SU-DHL-6 (cell line): Measurements from ENCODE around the gene CHIT1.
"Not testable (repeated sequence)": the region's sequence is repeated elsewhere in the genome, so short reads cannot be mapped to it uniquely, and the experiment has no call there.

Source experiments
- H2AFZ ChIP-seq: fragments of 200-600 bp; sonication (generic); 2 replicates; pipeline ENCODE4 v1.6.1; 2014; ENCODE audit warnings: low read depth, mild to moderate bottlenecking, moderate library complexity, mixed read lengths, antibody characterized with exemption, low read length; ENCODE audit not compliant: severe bottlenecking
- H3F3A ChIP-seq: fragments of 200-600 bp; shearing (Covaris generic); 2 replicates; pipeline ENCODE4 v1.6.0; 2016; ENCODE audit warnings: antibody characterized with exemption, mild to moderate bottlenecking; ENCODE audit not compliant: insufficient read depth
- H3K27ac ChIP-seq: fragments of 200-600 bp; sonication (generic); 2 replicates; pipeline ENCODE4 v1.5.1; 2016; ENCODE audit warnings: low read depth, mild to moderate bottlenecking, low read length, moderate library complexity, mixed read lengths
- H3K27me3 ChIP-seq: fragments of 200-600 bp; sonication (generic), shearing (Covaris generic); 2 replicates; pipeline ENCODE4 v1.6.0; 2014; ENCODE audit warnings: mild to moderate bottlenecking, low read length
- H3K36me3 ChIP-seq: fragments of 200-600 bp; sonication (generic); 2 replicates; pipeline ENCODE4 v1.6.1; 2014; ENCODE audit warnings: mild to moderate bottlenecking, low read length, mixed read lengths
- H3K4me2 ChIP-seq: fragments of 300-600, 200-600 bp; shearing (Covaris generic), sonication (generic); 2 replicates; pipeline ENCODE4 v1.6.0; 2014; ENCODE audit warnings: low read length, low read depth, mild to moderate bottlenecking; ENCODE audit not compliant: poor library complexity, severe bottlenecking
- H3K4me3 ChIP-seq: fragments of 200-600 bp; sonication (generic); 2 replicates; pipeline ENCODE4 v1.5.1; 2014; ENCODE audit warnings: antibody characterized with exemption, low read length, mild to moderate bottlenecking, mixed read lengths; ENCODE audit not compliant: insufficient read depth, poor library complexity, severe bottlenecking
- H3K79me2 ChIP-seq: fragments of 200-600 bp; sonication (generic); 2 replicates; pipeline ENCODE4 v1.6.1; 2014; ENCODE audit warnings: mild to moderate bottlenecking, low read length, moderate library complexity; ENCODE audit not compliant: insufficient read depth
- H3K9ac ChIP-seq: fragments of 200-600 bp; sonication (generic); 2 replicates; pipeline ENCODE4 v1.7.0; 2014; ENCODE audit warnings: mild to moderate bottlenecking, low read length
- H3K9me2 ChIP-seq: fragments of 200-600 bp; sonication (generic); replicated peaks from 2 replicates; pipeline ENCODE4 v1.6.1; 2014; ENCODE audit warnings: low read length; ENCODE audit not compliant: insufficient read depth
- H3K9me3 ChIP-seq: fragments of 200-600 bp; sonication (generic); 2 replicates; pipeline ENCODE4 v1.6.1; 2014; ENCODE audit warnings: low read length, mixed read lengths; ENCODE audit not compliant: insufficient read depth
- H4K20me1 ChIP-seq: fragments of 200-600 bp; sonication (generic); 2 replicates; pipeline ENCODE4 v1.6.1; 2014; ENCODE audit warnings: low read depth, mild to moderate bottlenecking, antibody characterized with exemption, low read length, moderate library complexity, mixed read lengths
- EZH2phosphoT487 ChIP-seq: fragments of 200-600 bp; sonication (generic), shearing (Covaris generic); conservative IDR thresholded peaks from 2 replicates; pipeline ENCODE4 v1.6.1; 2018; ENCODE audit warnings: mild to moderate bottlenecking, antibody characterized with exemption, low read length, moderate library complexity, mixed read lengths
- TF ChIP-seq, protein P1 (sequence below): fragments of 200-600 bp; sonication (generic); IDR thresholded peaks from one replicate; pipeline ENCODE4 v1.5.1; 2017; ENCODE audit warnings: antibody characterized with exemption, mild to moderate bottlenecking, low read length, moderate library complexity; ENCODE audit not compliant: insufficient read depth, poor library complexity, severe bottlenecking

CHIT1 gene

DNA sequence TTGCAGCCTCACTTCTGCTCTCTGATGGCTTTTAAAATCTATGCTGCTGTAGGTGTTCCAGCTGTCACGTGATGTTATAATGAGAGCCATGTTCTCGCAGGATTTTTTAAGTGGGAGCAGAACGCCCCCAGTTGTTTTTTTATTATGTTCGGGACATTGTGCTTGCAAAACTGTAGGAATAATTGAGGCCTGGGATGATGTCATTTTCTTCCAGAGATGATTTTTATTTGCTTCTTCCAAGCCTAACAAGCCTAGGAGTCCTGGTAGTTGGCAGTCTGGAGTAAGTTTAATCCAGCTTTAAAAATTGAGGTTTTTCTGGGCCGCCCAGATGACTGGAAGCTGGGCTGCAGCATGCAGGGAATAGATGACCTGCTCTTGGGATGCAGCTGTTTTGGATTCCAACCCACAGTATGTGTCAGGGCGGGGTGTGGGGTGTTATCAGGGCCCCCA lies 34.6 kb upstream of the CHIT1 start:
- TF ChIP-seq EZH2phosphoT487: no peak
- TF ChIP-seq, protein P1, sequence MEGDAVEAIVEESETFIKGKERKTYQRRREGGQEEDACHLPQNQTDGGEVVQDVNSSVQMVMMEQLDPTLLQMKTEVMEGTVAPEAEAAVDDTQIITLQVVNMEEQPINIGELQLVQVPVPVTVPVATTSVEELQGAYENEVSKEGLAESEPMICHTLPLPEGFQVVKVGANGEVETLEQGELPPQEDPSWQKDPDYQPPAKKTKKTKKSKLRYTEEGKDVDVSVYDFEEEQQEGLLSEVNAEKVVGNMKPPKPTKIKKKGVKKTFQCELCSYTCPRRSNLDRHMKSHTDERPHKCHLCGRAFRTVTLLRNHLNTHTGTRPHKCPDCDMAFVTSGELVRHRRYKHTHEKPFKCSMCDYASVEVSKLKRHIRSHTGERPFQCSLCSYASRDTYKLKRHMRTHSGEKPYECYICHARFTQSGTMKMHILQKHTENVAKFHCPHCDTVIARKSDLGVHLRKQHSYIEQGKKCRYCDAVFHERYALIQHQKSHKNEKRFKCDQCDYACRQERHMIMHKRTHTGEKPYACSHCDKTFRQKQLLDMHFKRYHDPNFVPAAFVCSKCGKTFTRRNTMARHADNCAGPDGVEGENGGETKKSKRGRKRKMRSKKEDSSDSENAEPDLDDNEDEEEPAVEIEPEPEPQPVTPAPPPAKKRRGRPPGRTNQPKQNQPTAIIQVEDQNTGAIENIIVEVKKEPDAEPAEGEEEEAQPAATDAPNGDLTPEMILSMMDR: no peak
- H3K9me3 ChIP-seq: no peaks in the 10 kb centered on the region
- no peaks in the 10 kb centered on the region for H4K20me1 ChIP-seq
- H3K4me2 ChIP-seq: no peak overlapping the region
- H2AFZ ChIP-seq: no peak overlapping the region
- H3K27ac ChIP-seq: no peak overlapping the region
- H3F3A ChIP-seq: no peaks in the 10 kb centered on the region
- H3K4me3 ChIP-seq: no peak overlapping the region
- H3K27me3 ChIP-seq: no peaks in the 10 kb centered on the region
- H3K36me3 ChIP-seq: no peaks in the 10 kb centered on the region
- H3K9ac ChIP-seq: no peak overlapping the region
- no peaks in the 10 kb centered on the region for H3K9me2 ChIP-seq
- no peaks in the 10 kb centered on the region for H3K79me2 ChIP-seq

DNA sequence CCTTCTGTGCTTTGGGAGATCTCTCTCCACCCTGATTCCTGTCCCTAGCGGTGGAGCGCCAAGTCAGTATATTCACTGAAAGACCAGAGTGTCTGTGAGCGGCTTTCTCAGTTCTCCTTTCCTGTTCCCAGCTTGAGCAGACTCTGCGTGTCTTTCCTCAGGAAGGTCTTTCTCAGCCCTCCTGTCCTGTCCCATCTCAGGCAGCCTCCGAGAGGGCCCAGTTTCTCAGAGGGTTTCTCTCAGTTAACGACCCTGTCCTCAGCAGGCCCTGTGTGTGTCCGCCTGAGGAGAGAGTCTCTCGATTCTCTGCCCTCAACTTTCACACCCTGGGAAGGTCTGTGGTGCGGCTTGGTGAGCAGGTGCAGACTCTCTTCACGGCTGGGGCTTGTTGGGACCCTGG lies 34.0 kb upstream of the CHIT1 start:
- H3K4me3 ChIP-seq: no peak overlapping the region
- H3K79me2 ChIP-seq: no peaks in the 10 kb centered on the region
- TF ChIP-seq EZH2phosphoT487: no peak
- TF ChIP-seq, protein P1: no peak
- no peak overlapping the region for H3K9ac ChIP-seq
- H3F3A ChIP-seq: no peaks in the 10 kb centered on the region
- H3K4me2 ChIP-seq: no peak overlapping the region
- no peak overlapping the region for H2AFZ ChIP-seq
- no peak overlapping the region for H3K27ac ChIP-seq
- H3K9me3 ChIP-seq: no peaks in the 10 kb centered on the region
- H3K27me3 ChIP-seq: no peaks in the 10 kb centered on the region
- H3K36me3 ChIP-seq: no peaks in the 10 kb centered on the region
- H3K9me2 ChIP-seq: no peaks in the 10 kb centered on the region
- H4K20me1 ChIP-seq: no peaks in the 10 kb centered on the region

DNA sequence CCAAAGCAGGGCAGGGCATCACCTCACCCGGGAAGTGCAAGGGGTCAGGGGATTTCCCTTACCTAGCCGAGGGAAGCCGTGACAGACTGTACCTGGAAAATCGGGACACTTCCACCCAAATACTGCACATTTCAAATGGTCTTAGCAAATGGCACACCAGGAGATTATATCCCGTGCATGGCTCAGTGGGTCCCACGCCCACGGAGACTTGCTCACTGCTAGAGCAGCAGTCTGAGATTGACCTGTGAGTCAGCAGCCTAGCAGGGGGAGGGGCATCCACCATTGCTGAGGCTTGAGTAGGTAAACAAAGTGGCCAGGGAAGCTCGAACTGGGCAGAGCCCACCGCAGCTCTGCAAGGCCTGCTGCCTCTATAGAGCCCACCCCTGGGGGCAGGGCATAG lies 27.2 kb upstream of the CHIT1 start:
- H3K27me3 ChIP-seq, H3K27ac ChIP-seq, H3K79me2 ChIP-seq, H3K36me3 ChIP-seq, H3K9me3 ChIP-seq, H3K4me2 ChIP-seq, H3K4me3 ChIP-seq, H3K9ac ChIP-seq, H3F3A ChIP-seq, H4K20me1 ChIP-seq, H2AFZ ChIP-seq, H3K9me2 ChIP-seq: not testable (repeated sequence)

DNA sequence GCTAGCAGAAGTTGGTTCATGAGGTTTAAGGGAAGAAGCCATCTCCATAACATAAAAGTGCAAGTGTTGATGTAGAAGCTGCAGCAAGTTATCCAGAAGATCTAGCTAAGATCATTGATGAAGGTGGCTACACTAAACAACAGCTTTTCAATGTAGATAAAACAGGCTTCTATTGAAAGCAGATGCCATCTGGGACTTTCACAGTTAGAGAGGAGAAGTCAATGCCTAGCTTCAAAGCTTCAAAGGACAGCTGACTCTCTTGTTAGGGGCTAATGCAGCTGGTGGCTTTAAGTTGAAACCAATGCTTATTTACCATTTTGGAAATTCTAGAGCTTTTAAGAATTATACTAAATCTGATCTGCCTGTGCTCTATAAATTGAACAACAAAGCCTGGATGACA lies 25.3 kb upstream of the CHIT1 start:
- not testable (repeated sequence) for H3K27ac ChIP-seq, H3K79me2 ChIP-seq, H3K9me3 ChIP-seq, H3K36me3 ChIP-seq, H3F3A ChIP-seq, H3K9ac ChIP-seq, H2AFZ ChIP-seq, H4K20me1 ChIP-seq, H3K4me2 ChIP-seq, H3K4me3 ChIP-seq, H3K27me3 ChIP-seq, H3K9me2 ChIP-seq
